Embryonic facial prominence (tissue), 1 donor: ENCODE measurements around the gene CLASP1.
A peak's percentile ranks its signal among the peaks of the same experiment; 100 is the strongest.
"Not testable (repeated sequence)": the region's sequence is repeated elsewhere in the genome, so short reads cannot be mapped to it uniquely, and the experiment has no call there.

Experiments used
- DNase-seq: peaks from one replicate; pipeline ENCODE4 v3.0.0-alpha.2; 2016; ENCODE audit errors: extremely low spot score

Gene CLASP1

DNA sequence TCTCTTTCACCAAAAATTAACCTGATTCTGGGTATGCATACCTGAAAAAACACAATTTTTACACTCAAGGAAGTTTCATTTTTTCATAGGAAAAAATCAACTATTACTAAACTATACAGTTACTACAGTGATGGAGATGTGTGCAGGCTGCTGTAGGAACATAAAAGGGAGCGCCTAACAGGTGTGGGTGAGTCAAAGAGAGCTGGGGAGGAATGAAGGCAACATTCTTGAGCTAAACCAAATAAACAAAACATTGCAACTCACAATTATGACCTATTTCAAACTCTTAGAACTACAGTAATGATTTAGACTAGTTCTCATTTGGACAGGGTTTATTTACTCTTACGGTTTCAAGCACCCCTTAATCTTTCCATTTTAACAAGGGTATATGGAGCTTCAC, 13.4 kb upstream of the CLASP1 start:
- DNase-seq: no peak

DNA sequence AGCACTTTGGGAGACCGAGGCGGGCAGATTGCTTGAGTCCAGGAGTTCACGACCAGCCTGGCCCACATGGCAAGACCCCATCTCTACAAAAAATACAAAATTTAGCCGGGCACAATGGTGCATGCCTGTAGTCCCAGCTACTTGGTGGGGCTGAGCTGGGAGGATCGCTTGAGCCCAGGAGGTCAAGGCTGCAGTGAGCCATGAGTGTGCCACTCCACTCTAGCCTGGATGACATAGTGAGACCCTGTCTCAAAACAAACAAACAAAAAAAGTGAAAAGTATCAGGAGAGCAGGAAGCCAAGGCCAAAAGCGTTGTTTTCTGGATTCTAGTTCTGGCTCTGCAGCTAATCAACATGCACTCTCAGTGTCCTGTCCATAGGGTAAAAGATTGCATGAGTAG, 10.7 kb upstream of the CLASP1 start:
- DNase-seq: no peak

DNA sequence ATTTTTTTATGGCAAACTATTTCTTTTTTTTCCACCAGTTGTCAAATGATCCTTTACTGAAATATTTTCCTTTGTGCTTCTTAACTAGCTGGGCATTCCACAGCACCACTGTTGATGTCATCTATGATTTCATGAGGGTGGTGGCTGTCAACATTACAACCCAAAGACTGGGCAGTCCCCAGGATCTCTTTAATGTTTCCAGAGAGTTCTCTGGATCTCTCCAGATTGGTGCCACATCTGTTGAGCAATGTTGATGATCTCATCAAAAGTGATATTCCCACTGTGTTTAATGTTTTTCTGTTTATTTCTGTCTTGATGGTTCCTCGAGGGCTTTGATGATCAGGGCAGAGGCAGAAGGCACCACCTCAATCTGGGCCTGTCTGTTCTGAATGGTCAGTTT, 9.1 kb upstream of the CLASP1 start:
- not testable (repeated sequence) for DNase-seq

DNA sequence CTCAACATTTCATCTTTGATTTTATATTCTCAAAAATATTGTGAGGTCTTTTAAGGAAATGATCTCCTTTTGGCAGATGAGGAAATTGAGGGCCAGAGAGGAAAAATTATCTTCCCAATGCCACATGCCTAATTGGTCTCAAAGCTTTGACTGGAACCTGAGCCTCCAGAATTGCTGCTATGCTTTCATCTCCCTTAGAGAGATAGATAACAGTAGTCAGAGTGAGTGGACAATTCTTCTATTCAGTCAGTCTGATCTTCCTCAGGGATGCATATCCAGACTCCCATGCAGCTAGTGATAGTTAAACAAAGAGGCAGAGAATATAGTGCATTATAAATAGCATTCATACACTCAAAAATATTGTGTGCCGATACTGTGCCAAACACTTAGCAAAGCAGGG, 3.8 kb upstream of the CLASP1 start:
- DNase-seq: no peak

DNA sequence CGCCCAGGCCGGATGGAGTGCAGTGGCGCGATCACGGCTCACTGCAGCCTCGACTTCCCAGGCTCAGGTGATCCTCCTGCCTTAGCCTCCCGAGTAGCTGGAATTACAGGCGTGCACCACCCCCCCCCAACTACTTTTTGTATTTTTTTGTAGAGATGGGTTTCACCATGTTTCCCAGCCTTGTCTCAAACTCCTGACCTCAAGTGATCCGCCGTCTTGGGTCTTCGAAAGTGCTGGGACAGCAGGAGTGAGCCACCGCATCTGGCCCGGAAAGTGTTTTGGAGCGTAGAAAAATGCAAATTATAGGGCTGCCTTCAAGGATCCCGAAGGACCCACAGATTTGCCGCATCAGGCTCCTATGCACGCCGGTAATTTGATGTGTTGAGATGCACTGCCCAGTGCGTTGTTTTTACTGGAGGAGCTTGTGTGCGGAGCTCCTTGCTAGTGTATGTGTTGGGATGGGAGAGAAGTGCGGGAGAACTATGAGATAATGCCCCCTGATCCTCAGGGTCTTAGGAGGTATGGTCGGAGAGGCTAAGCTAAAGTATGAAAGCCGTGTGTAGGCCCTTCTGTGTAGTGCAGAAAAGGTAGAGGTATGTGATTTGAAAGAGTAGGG, 1.2 kb upstream of the CLASP1 start:
- DNase-seq: peak; percentile 16

DNA sequence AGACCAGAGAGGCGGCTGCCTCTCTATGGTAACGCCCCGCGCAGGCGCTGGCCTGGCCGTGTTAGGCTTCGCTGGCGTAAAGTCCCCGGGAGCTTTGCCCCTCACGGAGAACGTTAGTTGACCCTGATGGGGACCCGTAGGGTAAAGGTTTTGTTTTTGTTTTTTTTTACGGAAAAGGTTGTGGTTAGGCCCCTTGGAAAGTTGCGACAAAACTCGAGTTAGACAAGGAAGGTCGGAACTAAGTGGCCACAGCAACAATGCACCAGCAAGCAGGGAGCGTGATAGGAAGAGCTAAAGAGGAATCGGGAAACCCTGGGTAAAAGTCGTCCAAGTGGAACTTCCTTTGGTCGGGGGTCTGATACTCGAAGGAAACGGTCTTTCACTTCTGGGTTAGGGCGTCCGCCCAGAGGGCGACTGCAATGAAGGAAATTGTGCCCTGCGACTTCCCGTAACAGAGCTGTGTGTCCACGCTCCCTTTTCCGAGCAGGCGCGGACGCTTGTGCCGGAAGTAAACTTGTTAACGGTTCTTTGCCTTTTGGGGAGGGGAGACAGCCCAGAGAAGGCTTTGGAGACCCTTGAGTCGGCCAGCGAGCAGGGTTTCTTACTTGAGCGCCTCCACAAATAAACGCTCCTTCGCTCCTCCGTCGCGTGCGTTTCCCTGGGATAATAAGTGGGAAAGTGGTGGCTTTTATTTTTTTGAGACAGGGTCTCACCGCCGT, 493 bp upstream of the CLASP1 start:
- DNase-seq: peak; percentile 99

DNA sequence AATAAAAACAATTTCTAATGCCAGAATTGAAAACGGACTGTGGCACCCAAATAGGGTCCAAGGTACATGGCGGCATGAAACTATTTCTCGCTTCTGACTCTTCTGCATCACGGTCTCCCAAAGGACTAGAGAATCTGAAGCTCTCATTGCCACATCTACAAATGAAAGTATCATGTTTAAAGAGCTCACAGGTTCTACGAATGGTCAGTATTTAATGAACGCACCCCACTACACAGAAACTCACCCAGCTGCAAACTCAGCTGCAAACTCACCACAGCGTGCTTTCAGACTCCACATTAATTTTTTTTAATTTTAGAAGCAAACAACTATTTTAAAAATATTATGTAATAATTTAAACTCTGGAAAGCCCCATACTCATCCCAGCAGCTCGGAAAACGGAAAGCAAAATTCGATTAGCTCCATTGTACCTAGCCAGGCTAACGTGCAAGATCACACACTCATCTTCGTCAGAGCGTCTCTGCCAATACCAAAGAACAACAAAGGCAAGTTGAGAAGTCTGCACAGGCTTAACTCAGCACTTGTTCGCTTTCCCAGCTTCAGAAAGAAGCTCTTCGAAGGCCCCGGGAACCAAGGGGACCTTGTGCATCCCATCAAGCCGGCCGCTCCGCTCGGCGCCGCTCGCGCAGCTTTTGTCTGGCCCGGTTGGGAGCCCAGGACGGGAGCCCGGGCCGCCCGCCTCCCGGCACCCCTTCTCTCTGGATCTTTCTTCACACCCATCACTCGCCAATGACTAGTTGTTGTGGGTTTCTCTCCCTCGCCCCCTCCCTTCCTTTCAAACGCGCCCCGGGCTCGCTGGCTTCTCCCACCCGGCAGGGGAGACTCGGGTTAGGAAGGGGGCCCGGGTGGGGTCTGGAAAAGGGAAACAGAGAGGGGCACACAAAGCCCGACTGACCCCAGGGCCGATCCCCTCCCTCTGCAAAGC, 785 bp downstream of the CLASP1 start:
- peak; percentile 12 for DNase-seq

DNA sequence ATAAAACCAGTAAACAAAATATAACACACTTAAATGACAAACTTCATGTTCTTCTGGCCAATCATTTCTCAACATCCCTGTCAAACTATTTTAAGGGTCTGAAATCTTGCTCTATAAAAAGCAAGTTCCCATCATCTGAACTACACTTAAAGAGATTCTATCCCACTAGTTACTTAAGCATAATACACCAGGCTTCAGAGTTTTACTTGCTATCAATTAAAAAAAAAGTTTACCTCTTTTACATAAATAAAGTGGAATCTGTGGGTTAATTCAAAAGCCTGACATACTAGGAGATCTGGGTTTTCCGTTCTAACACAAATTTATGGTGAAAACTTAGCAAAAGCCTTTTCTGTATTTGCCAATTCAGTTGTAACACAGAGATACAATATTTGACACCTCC, 1.9 kb downstream of the CLASP1 start:
- DNase-seq: no peak

DNA sequence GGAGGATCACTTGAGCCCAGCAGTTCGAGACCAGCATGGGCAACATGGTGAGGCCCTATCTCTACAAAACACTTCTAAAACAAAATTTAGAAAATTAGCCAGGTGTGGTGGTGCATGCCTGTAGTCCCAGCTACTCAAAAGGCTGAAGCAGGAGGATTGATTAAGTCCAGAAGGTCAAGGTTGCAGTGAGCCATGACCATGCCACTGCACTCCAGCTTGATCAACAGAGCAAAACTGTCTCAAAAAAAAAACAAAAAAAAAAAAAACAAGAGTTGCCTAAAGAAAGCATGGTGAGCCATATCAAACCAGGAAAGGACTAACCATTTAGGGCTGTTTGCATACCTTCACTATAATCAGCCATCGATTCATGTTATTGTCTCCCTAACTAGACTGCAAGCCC, 4.5 kb downstream of the CLASP1 start:
- DNase-seq: no peak

DNA sequence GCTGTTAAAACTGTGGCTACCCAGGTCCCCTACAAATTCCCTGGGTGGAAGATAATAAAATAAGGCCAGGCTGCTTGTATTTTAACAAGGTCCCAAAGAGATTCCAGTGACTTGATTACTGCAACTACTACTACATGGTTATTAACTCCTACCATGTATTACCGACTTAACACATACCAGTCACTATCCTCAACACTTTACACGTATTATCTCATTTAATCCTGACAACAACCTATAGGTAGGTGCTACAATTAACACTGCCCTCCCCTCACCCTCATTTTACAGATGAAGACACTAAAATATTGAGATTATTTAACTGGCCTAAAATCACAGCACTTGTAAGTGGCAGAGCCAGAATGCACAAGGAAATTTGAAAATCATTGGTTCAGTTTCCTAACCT, 5.4 kb downstream of the CLASP1 start:
- DNase-seq: no peak

DNA sequence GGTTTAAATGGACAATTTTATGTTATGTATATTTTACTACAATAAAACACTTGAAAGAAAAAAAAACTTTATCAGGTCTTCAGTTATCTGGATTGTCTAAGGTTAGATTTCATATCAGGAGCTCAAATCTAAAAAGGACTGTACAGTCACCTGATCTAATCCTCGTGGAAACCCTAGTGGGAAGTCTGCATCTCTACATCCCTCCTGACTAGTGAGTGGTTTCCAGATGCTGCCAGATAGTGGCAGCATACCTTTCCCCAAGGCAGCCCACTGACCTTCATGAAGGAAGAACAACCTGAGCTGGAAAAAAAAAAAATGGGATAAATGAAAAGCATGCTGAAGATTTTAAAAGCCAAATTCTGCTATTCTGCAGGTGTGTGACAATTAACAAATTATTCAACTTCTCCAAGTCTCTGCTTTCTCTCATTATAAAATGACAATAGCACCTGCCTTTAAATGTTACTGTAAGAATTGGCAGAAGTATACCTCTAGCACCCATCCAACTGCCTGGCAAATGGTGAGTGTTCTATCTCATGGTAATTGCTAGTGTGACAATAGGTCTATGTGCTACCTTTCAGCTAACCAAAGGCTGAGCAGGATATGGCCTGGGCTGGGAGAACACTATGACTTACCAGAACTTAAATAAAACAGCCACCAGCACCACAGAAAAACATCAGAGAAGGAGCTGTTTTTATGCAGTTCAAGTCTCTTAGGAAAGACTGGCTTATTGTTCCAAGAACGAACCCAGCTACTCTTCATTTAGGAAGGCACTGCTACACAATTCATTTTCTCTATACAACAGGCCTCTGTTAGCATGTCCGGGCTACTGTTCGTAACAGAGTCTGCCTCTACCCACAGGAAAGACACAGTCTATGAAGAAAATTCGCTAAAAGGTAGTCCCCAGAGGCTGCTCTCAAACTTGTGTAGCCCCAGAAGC, 8.6 kb downstream of the CLASP1 start:
- DNase-seq: no peak

DNA sequence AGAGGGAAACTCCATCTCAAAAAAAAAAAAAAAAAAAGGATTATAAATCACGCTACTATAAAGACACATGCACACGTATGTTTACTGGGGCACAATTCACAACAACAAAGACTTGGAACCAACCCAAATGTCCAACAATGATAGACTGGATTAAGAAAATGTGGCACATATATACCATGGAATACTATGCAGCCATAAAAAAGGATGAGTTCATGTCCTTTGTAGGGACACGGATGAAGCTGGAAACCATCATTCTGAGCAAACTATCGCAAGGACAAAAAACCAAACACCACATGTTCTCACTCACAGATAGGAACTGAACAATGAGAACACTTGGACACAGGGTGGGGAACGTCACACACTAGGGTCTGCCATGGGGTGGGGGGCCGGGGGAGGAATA, 9.4 kb downstream of the CLASP1 start:
- DNase-seq: not testable (repeated sequence)

DNA sequence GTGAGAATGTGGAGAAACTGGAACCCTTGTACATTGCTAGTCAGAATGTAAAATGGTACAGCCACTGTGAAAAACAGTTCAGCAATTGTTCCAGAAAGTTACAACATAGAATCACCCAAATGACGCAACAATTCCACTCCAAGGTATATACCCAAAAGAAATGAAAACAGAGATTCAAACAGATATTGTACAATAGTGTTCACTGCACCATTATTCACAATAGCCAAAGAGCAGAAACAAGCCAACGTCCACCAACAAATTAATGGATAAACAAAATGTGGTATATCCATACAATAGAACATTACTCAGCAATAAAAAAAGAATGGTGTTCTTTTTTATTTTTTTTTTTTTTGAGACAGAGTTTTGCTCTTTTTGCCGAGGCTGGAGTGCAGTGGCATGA, 10.9 kb downstream of the CLASP1 start:
- DNase-seq: no peak

DNA sequence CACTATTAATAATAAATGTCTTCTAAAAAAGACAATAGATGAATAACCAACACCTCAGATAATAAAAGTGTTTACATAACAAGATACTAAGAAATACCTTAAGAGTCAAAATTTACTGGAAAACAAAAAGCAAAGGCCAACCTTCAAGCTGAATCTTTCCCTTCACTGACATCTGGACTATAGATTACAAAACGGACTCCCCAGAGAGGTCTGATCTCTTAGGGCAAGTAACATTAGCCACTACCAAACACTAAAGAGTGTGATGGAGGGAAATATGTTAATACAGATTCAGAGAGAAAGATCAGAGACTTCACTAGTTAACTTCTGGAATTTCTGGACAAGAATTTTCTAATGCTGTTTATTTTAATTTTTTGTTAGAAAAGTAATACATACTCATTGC, 13.9 kb downstream of the CLASP1 start:
- DNase-seq: no peak

DNA sequence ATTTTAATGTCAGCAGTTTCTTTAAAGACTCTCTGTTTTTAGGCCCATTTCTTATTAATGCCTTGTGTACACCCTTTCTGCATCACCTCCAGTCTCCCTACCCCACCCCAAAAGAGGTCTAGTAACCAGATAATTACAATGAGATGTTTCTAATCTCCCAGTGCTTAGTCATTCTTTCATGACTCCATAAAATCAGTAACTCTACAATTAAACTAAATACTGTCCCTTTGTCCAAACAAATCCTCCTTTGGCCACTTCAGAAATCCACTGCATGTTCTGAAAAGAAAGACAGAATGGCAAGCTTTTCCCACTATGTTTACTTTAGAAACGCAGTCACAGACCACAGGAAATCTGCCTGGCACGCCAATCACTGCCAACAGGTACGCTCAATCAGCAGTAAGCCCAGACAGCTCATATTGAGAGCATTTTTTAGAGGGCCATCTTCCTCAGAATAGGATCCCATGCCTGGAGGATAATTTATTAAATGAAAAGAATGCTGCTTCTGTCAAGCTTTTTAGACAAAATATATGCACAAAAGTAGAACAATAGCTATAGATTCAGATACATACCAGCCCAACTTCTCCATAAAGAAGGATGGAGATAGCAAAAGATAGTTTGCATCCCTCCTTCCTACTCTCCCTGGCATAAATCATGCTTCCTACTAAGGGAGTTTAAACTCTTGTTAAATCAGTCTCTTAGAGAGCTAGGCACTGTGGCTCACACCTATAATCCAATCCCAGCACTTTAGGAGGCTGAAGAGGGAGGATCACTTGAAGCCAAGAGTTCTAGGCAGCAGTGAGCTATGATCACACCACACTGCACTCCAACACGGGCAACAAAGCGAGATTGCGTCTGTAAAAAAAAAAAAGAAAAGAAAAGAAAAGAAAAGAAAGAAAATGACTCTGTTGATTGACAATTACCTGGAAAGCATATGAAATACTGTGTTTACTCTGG, 14.6 kb downstream of the CLASP1 start:
- DNase-seq: no peak

DNA sequence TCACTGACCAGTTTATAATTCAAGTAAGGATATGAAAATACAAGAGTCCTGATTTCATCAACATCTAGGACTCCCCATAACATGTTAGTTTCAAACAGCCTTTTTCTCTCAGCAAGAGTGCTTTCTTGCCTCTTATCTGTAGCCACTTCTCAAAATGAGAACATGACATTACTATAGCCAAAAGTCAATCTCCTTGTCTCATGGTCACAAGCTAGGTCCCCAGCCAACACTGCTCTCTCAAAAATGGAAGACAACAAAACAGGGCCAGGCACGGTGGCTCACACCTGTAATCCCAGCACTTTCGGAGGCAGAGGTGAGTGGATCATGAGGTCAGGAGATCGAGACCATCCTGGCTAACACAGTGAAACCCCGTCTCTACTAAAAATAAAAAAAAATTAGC, 15.8 kb downstream of the CLASP1 start:
- no peak for DNase-seq

DNA sequence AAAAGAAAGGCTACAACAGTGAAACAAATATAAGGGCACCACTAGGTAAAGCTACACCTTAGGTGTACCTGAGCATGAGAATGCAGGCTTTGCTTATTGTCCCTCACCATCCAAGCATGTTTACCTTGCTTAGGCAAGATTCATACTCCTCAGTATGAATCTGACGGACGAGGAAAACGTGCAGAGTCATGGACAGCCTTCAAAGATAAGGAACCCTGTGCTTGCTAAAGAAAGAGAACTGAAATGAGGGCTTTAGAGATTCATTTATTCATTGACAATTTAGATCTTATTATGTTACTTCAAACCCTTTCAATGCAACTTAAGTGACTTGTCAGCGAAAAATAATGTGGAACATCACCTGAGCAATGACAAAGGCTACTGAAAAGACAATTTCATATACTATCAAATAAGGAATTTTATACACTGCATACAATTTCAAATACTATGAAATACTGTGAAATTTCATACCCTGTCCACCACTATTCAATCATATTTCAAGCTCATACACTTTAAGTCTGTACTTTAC, 21.7 kb downstream of the CLASP1 start:
- DNase-seq: no peak

DNA sequence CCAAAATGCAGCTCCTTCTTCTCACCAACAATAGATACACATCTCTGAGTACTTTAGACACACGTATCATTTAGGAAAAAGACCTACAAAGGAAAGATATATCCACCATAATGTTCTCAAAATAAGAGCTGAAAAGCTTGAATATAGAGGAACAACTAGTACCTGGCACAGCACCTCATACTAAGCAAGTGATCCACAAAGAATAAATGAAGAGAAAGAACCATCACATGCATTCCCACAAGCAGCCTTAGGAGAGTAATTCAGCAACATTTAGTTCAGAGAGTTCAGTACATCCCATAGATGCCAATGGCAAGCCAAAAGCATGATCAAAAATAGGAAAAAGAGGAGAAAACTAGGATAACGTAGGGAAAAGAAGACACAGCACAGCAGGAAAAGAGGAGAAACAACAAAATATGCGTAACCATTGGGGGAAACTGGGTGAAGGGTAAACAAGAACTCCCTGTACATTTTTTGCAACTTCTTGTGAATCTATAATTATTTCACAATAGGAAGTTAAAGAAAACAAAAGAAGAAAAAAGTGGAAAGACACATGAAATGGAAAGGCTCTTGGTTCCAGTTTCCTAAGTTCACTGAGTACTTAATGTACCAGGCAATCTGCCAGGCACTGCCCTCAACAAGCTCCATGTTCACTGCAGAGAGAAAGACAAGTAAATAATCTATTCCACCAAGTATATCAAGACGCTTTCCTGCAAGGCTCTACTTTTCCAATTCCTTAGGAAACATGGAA, 22.3 kb downstream of the CLASP1 start:
- no peak for DNase-seq

DNA sequence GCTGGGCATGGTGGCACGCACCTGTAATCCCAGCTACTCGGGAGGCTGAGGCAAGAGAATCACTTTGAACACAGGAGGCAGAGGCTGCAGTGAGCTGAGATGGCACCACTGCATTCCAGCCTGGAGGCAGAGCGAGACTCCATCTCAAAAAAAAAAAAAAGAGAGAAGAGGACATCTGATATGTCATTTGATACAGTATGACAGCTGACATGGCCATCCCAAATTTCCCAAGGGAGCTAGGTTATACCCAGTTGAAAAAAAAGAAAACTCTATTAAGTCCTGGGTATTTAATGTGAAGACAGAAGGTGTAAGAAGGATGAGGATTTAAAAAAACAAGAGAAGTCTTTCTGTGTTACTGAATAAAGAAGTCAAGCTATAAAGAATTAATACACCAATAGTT, 23.3 kb downstream of the CLASP1 start:
- DNase-seq: no peak
